Astrocyte (in vitro differentiated cells and primary cell): ENCODE measurements around the gene MPRIP.

Experiments
- EZH2 ChIP-seq: IDR thresholded peaks from 2 replicates; pipeline ENCODE4 v1.6.1; 2012; ENCODE audit warnings: mild to moderate bottlenecking, low read length, inconsistent platforms; ENCODE audit not compliant: insufficient read depth
- TF ChIP-seq, protein P1 (sequence below): IDR thresholded peaks from 2 replicates; pipeline ENCODE4 v1.5.1; 2011; ENCODE audit warnings: low read depth, mild to moderate bottlenecking, inconsistent platforms, low read length, moderate library complexity; ENCODE audit not compliant: insufficient read depth

DNA sequence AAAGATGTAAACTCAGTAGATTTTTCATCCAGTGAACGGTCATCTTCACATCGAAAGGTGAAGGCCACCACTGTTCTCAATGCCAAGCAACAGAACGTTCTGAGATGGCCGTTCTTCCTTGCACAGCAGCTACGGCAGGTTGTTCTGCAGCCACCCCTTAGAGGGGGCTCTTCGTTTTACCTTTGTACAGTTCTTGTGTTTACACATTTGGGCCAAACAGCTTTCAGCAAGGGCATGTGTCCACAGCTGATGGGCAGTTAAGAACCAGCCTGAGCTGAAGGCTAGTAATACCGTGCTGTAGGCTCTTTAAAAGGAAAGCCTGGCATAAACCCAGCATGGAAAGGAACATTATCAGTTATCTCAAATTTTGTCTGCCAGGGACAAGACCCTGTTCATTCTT lies 147.9 kb downstream of the MPRIP start:
- TF ChIP-seq, protein P1, sequence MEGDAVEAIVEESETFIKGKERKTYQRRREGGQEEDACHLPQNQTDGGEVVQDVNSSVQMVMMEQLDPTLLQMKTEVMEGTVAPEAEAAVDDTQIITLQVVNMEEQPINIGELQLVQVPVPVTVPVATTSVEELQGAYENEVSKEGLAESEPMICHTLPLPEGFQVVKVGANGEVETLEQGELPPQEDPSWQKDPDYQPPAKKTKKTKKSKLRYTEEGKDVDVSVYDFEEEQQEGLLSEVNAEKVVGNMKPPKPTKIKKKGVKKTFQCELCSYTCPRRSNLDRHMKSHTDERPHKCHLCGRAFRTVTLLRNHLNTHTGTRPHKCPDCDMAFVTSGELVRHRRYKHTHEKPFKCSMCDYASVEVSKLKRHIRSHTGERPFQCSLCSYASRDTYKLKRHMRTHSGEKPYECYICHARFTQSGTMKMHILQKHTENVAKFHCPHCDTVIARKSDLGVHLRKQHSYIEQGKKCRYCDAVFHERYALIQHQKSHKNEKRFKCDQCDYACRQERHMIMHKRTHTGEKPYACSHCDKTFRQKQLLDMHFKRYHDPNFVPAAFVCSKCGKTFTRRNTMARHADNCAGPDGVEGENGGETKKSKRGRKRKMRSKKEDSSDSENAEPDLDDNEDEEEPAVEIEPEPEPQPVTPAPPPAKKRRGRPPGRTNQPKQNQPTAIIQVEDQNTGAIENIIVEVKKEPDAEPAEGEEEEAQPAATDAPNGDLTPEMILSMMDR: no peak
- no peak for TF ChIP-seq EZH2
